ENCODE results near the gene MAPK10. TPM values are rescaled to one million over a fixed set of nuclear protein-coding genes. Genes with fewer than 3 reads are reported as not detected.

MAPK10 gene
- total RNA-seq, 2 experiments from 2014 or later, result not detected

DNA sequence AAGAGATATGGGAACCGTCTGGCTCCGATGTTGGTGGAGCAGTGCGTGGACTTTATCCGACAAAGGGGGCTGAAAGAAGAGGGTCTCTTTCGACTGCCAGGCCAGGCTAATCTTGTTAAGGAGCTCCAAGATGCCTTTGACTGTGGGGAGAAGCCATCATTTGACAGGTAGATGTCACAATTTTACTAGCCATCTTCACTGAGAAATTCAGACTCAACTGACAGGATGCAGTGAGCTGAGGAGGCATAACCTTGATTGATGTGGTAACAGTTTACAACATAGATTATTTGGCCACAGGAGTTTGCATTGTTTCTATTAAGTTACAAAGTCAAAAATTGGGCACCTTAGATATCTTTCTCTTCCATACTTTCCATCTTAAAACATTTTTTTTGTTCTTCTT lies 417.7 kb downstream of the MAPK10 start:
- CTCF ChIA-PET, result no interaction called here
- H3K27me3 Mint-ChIP-seq, result no peaks in the 10 kb centered on the region

DNA sequence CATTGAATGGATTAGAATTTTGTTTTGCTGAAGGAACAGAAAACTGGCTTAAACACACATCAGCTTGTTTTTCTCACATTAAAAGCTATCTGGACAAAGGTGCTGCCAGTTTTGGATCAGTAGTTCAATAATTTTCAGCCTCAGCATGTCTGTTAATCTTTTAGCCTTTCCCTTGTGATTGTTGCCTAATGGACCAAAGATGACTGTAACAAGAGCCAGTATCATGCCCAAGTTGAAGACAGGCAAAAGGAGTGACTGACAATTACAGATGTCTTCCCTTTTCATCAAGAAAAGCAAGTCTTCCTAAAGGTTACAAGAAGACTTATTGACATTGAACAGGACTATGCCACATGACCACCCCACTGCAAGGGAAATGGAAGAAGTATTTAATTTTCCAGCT lies 419.7 kb downstream of the MAPK10 start:
- no peaks in the 10 kb centered on the region for H3K4me1 Mint-ChIP-seq (ENCODE audit: low read depth)
- no peaks in the 10 kb centered on the region for H3K36me3 Mint-ChIP-seq (ENCODE audit: low read depth)
- ATAC-seq (no peak), DNase-seq (no peak)
- H3K9me3 Mint-ChIP-seq, result no peaks in the 10 kb centered on the region
- ChIA-PET CTCF (no interaction called here), POLR2A (no interaction called here)
- H3K27ac Mint-ChIP-seq, result no peak overlapping the region
- intact Hi-C loops (cut with micrococcal nuclease), result no loop called here
- H3K4me3 Mint-ChIP-seq, result no peak overlapping the region
- TF ChIP-seq, protein P1, sequence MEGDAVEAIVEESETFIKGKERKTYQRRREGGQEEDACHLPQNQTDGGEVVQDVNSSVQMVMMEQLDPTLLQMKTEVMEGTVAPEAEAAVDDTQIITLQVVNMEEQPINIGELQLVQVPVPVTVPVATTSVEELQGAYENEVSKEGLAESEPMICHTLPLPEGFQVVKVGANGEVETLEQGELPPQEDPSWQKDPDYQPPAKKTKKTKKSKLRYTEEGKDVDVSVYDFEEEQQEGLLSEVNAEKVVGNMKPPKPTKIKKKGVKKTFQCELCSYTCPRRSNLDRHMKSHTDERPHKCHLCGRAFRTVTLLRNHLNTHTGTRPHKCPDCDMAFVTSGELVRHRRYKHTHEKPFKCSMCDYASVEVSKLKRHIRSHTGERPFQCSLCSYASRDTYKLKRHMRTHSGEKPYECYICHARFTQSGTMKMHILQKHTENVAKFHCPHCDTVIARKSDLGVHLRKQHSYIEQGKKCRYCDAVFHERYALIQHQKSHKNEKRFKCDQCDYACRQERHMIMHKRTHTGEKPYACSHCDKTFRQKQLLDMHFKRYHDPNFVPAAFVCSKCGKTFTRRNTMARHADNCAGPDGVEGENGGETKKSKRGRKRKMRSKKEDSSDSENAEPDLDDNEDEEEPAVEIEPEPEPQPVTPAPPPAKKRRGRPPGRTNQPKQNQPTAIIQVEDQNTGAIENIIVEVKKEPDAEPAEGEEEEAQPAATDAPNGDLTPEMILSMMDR (IDR thresholded peaks at IDR 0.05), result no peak
- H3K27me3 Mint-ChIP-seq, result no peaks in the 10 kb centered on the region

More for the DNA sequence above, 417.7 kb downstream of the MAPK10 start:
- H3K36me3 Mint-ChIP-seq (ENCODE audit: low read depth), result no peaks in the 10 kb centered on the region
- DNase-seq (no peak), ATAC-seq (no peak)
- TF ChIP-seq, protein P1 (IDR thresholded peaks at IDR 0.05), result no peak
- no peak overlapping the region for H3K4me3 Mint-ChIP-seq
- POLR2A ChIA-PET, result no interaction called here
- no peak overlapping the region for H3K27ac Mint-ChIP-seq
- H3K4me1 Mint-ChIP-seq (ENCODE audit: low read depth), result no peaks in the 10 kb centered on the region
- no peaks in the 10 kb centered on the region for H3K9me3 Mint-ChIP-seq
- intact Hi-C loops (cut with micrococcal nuclease), result no loop called here

Other genes with a start within 250 kb of the MAPK10 start
- gene PTPN13, start 234.3 kb upstream of the MAPK10 start, total RNA-seq, result under 1 TPM; 0.27 to 0.38 TPM

Measured in activated CD8-positive, alpha-beta T cell treated with anti-CD3 and anti-CD28 coated beads for 36 hours (primary cell).